ENCODE data around the gene DYNC1H1. TPM values are rescaled to one million over a fixed set of nuclear protein-coding genes. Genes with fewer than 3 reads are reported as not detected.

Gene DYNC1H1
- polyA plus RNA-seq, 3 donors = 318 to 347 (median 347) TPM

GRCh38 chr14:101937926-101938767 is 26.2 kb upstream of the DYNC1H1 start:
- no peak for DNase-seq

DNA sequence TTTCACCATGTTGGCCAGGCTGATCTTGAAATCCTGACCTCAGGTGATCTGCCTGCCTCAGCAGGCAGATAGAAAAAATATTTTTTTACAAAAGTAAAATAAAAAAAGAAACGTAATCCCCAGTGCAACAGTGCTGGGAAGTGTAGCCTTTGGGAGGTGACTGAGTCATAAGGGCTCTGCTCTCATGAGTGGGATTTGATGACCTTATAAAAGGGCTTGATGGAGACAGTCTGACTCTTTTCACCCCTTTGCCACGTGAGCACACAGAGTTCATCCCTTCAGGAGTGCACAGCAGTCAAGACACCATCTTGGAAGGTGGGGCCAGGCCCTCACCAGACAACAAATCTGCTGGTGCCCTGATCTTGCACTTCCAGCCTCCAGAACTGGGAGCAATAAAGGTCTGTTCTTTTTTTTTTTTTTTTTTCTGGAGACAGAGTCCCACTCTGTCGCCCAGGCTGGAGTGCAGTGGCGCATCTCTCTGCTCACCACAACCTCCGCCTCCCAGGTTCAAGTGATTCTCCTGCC is 24.7 kb upstream of the DYNC1H1 start:
- DNase-seq = no peak

GRCh38 chr14:101944451-101944850 is 19.9 kb upstream of the DYNC1H1 start:
- no peak for DNase-seq

DNA sequence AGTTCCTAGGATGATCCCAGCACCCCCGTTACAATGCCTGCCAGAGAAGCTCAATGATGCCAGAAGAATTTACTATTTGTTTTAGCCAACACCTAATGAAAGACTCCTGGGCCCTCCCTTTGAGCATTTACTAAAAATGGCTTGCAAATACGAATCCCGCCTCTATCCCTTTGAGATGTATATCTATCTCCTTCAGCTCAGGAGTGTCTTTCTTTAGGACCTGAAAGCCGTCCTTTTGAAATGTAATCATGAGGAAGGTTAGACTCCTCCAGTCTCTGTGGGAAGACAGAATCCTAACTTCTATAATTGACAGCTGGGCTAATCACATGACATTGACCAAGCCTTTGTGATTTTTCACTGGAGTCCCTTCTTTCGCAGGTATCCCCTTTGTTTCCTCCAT is 19.2 kb upstream of the DYNC1H1 start:
- no peak for DNase-seq

GRCh38 chr14:101947577-101947903 is 16.8 kb upstream of the DYNC1H1 start:
- DNase-seq = no peak

DNA sequence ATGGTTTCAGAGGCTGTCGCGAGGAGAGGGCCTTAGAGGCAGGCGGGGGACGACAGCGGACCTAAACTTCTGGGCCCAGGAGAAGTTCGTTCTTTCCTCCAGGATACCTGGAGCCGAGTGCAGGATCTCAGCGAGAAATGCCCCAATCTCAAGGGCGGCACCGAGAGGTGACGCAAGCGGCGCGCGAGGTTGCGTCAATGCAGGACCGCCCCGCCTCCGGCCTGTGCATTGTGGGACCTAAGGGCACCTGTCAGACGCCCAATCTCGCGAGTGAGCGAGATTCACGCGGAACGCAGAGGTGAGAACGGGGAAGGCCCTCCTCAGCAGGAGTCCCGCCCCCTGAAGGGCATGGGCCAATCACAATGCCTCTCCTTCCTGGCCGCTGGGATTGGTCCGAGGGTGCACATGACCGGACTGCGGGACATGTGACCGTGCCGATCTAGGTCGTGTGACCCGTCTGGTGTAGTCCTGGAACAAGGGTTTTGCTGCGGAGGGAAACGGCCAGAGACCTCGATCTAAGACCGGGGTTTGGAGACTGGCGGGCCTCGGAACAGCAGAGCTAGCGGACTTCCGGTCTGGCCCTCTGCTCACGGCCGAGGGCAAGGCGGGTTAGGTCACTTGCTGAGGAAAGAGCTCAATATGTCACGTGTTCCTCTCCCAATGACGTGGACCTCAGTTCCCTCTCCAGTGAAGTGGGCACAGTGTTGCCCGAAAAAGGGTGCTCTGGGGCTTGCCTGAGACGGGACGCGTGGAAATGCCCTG is 16.3 kb upstream of the DYNC1H1 start:
- DNase-seq = peak; percentile 100

GRCh38 chr14:101948666-101949216 is 15.6 kb upstream of the DYNC1H1 start:
- no peak for DNase-seq

GRCh38 chr14:101950100-101950499 is 14.3 kb upstream of the DYNC1H1 start:
- DNase-seq = no peak

- no peak for DNase-seq
These were observed 13.7 kb upstream of the DYNC1H1 start for GRCh38 chr14:101950516-101951215.

DNA sequence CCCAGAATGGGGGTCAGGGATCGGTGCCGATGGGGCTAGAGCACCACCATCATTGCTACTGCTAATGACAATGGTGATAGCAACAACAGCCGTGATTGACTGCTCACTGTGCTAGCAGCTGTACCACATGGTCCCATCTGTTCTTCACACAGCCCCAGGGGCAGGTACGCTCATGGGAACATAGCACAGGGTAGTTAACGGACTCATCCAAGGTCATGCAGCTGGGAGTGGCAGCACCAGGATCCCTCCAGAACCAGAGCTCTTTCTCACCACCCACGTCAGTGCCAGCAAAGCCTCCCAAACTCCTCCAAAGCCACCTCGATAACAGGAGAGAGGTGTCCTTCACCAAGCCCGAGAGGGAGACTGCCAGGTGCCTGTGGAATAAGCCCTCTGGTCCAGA is 11.2 kb upstream of the DYNC1H1 start:
- no peak for DNase-seq

DNA sequence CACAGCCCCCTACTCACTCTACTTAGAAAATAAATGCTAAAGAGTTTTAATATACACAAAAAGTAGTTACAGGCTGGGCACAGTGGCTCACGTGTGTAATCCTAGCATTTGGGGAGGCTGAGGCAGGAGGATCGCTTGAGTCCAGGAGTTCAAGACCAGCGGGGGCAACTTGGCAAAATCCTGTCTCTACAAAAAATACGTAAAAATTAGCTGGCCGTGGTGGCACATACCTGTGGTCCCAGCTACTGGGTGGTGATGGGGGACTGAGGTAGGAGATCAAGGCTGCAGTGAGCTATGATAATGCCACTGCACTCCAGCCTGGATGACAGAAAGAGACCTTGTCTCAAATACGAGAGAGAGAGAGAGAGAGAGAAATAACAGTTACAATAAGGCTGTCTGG is 9.9 kb upstream of the DYNC1H1 start:
- DNase-seq = no peak

DNA sequence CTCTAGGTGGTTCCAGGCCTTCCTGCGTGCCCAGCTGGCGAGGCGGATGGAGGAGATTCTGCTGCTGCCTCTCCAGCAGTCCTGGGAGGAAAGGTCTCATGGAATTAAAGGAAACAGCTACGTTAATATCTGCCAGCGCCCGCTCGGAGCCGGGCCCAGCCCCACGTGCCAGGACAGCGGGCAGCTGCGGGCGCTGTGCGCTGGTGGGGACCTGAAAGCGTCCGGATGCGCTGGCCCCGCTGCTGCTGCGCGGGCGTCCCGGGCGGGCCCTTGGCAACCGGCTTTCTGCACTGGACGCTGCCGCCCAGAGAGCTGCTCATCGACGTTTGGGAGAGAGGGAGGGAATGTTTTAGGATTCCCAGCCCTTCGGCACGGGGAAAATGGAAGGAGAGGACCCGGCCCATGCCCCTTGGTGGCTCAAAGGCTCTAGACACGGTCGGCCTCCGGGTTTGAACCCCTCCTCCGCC is 8.6 kb upstream of the DYNC1H1 start:
- DNase-seq = no peak

- no peak for DNase-seq
These were observed 8.0 kb upstream of the DYNC1H1 start for GRCh38 chr14:101956179-101956885.

DNA sequence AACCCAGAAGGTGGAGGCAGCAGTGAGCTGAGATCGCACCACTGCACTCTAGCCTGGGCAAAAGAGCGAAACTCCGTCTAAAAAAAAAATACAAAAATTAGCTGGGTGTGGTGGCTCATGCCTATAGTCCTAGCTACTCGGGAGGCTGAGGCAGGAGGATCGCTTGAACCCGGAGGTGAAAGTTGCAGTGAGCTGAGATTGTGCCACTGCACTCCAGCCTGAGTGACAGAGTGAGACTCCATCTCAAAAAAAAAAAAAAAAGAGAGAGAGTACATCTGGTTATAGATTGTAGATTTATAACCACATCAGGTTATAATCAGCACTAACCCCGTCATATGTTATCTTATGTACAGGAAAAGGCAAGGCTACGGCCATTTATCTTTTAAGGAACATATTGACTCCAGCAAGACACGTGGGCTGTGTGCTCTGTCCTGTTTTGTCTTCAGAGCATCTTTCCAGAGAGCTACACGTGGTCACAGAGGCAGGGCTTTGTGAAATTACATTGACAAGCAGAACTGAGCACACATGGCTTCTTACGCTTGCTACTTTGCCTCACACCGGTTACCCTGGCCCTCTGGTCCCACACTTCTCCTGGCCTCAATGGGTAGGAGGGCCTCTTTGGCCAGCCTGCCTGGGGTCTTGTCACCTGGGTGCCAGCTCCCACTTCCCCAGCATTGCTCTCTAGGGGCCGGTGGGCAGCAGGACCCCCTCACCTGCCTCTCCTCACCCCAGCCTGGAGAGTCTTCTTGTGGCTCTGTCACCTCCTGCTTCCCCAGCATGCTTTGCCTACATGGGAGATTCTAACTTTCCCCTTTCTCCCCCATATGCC is 6.8 kb upstream of the DYNC1H1 start:
- DNase-seq = no peak

DNA sequence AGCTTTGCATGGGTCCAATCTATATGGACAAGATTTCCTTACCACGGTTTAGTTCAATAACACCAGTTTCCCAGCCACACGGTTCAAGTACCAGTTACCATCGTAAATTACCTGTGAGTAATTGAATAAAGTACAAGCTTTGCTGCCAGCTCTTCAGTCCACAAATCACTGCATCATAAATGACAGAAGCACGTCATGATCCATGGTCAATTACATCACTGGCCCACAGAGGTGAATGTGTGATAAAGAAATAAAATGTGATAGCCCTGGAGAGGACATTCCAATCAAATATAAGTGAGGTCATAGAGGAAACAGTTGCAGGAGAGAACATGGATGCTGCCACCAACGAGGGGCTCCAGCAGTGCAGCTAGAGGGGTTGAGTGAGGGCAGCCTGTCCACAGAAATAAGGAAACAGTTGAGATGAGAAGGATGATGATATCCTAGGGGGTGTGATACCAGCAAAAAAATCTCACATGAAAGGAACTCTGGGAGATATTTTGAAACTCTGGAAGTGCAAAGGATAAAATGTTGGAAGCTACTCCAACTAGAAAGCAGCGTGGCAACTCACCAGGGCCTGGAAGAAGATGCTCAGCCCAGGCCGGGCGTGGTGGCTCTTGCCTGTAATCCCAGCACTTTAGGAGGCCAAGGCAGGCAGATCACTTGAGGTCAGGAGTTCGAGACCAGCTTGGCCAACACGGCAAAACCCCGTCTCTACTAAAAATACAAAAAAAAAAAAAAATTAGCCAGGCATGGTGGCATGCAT is 5.8 kb upstream of the DYNC1H1 start:
- DNase-seq = no peak

GRCh38 chr14:101959277-101959676 is 5.1 kb upstream of the DYNC1H1 start:
- DNase-seq = no peak

GRCh38 chr14:101960225-101960624 is 4.1 kb upstream of the DYNC1H1 start:
- DNase-seq = no peak

GRCh38 chr14:101961011-101961721 is 3.2 kb upstream of the DYNC1H1 start:
- DNase-seq = peak; percentile 73

All from renal pelvis (tissue), 4 donors.